ENCODE results near the gene LRRC9.
"Not testable (repeated sequence)": the region's sequence is repeated elsewhere in the genome, so short reads cannot be mapped to it uniquely, and the experiment has no call there.

Gene LRRC9

GRCh38 chr14:59919570-59920377 is at the start of gene LRRC9:
LRRC9 (plus strand) TSS chr14:59920144.
- peak; percentile 20 for DNase-seq

- DNase-seq = peak; percentile 56
These were observed 49.4 kb upstream of the LRRC9 start, which contains the start of gene RTN1 for GRCh38 chr14:59870277-59871165. RTN1 (minus strand) TSS chr14:59870776; CDS start chr14:59870630, 146 bp downstream.

GRCh38 chr14:59871166-59871495 is 48.8 kb upstream of the LRRC9 start:
- no peak for DNase-seq

- DNase-seq = no peak
These were observed 37.0 kb upstream of the LRRC9 start for GRCh38 chr14:59882957-59883356.

GRCh38 chr14:59890676-59891075 is 29.3 kb upstream of the LRRC9 start:
- DNase-seq = no peak

GRCh38 chr14:59895721-59896120 is 24.2 kb upstream of the LRRC9 start:
- no peak for DNase-seq

GRCh38 chr14:59897757-59898383 is 22.1 kb upstream of the LRRC9 start:
- peak; percentile 11 for DNase-seq

GRCh38 chr14:59900556-59900955 is 19.4 kb upstream of the LRRC9 start:
- no peak for DNase-seq

- no peak for DNase-seq
These were observed 15.8 kb upstream of the LRRC9 start for GRCh38 chr14:59904184-59904583.

- DNase-seq = no peak
These were observed 14.8 kb upstream of the LRRC9 start for GRCh38 chr14:59905188-59905587.

- DNase-seq = no peak
These were observed 7.5 kb upstream of the LRRC9 start for GRCh38 chr14:59912443-59912842.

GRCh38 chr14:59913187-59913586 is 6.8 kb upstream of the LRRC9 start:
- no peak for DNase-seq

GRCh38 chr14:59918824-59919569 is 947 bp upstream of the LRRC9 start:
- peak; percentile 20 for DNase-seq

- no peak for DNase-seq
These were observed 387 bp downstream of the LRRC9 start for GRCh38 chr14:59920378-59920683.

GRCh38 chr14:59925797-59926196 is 5.9 kb downstream of the LRRC9 start:
- no peak for DNase-seq

GRCh38 chr14:59926534-59926933 is 6.6 kb downstream of the LRRC9 start:
- DNase-seq = no peak

- DNase-seq = no peak
These were observed 11.3 kb downstream of the LRRC9 start for GRCh38 chr14:59931237-59931636.

GRCh38 chr14:59936145-59936544 is 16.2 kb downstream of the LRRC9 start:
- DNase-seq = no peak

GRCh38 chr14:59939828-59940227 is 19.9 kb downstream of the LRRC9 start:
- no peak for DNase-seq

GRCh38 chr14:59942296-59942862 is 22.4 kb downstream of the LRRC9 start:
- not testable (repeated sequence) for DNase-seq

- DNase-seq = no peak
These were observed 25.0 kb downstream of the LRRC9 start for GRCh38 chr14:59944909-59945308.

- not testable (repeated sequence) for DNase-seq
These were observed 32.2 kb downstream of the LRRC9 start for GRCh38 chr14:59952141-59952540.

GRCh38 chr14:59957890-59958289 is 37.9 kb downstream of the LRRC9 start:
- DNase-seq = not testable (repeated sequence)

Data from stimulated activated CD4-positive, alpha-beta T cell treated with anti-CD3 and anti-CD28 coated beads, Interleukin-15, amount 100 ng/mL, for 24 hours (primary cell).